NCI-H1694 (cell line): ENCODE measurements around the gene VPS37B.
A peak's percentile ranks its signal among the peaks of the same experiment; 100 is the strongest.
"Not testable (repeated sequence)": the region's sequence is repeated elsewhere in the genome, so short reads cannot be mapped to it uniquely, and the experiment has no call there.

Experiments
- DNase-seq: peaks from one replicate; lab custom pipeline; 2025; lab: John Stamatoyannopoulos, UW

Gene VPS37B

DNA sequence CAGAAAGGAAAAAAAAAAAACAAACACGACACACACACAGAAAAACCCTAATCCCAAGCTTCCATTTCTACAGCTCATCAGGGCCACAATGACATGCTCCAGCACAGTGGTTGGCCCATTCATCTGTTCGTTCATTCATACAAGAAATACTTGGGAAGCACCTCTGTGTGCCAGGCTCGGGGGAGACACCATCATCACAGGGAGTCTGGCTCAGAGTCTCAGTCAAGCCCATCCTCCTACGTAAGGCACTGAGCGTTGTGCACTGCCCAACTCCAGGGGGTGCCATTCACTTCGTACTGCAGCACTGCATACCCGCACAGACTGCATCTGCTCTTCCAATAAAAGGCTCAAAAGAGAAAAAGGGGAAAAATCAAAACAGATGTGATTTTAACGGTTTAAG is 15.3 kb downstream of the VPS37B start:
- peak; percentile 49 for DNase-seq

GRCh38 chr12:122880155-122880667 is 15.7 kb downstream of the VPS37B start:
- DNase-seq, result no peak

DNA sequence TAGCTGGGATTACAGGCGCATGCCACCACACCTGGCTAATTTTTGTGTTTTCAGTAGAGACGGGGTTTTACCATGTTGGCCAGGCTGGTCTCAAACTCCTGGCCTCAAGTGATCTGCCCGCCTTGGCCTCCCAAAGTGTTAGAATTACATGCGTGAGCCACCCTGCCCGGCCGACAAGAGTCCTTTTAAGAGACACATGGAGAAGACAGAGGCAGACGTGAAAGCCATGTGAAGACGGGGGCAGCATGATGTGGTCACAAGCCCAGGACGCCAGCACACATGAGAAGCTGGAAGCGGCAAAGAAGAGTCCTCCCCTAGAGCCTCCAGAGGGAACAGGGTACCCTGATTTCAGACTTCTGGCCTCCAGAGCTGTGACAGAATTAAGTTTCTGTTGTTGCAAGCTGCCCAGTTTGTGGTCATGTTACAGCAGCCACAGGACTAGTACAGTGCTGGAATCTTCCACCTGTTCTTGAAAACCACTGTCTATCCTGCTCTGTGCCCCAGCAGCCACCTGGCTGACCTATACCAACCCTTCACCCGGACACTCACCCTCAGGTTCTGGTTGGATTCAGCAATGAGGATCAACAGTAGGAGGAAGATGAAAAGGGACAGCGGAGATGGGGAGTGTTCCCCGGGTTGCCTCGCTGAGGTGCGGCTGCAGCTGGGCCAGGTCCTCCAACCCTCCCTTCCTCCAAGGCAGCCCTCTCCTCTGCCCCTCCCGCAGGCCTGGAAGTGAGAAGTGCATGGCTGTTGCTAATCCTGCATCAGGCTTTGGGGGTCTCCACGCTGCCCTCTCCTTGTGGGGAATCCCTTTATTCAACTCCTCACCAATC is 16.9 kb downstream of the VPS37B start:
- no peak for DNase-seq

DNA sequence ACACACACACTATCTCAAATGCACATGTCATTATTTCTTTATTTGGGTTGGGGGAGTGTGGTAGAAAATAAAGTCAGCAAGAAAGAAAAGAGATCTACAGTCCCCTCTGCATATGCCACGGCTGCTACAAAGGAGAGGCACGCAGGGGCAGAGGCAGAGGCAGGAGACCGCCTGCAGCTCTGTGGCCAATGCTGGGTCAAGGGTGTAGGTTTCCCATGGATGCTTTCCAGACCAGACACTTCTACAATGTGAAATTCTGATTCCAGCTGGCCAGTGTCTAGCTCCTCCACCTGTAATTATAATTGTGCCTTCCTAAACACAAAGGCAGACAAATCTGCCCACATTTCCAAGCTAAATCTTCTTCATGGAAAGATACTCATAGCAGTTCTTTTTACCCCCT is 19.2 kb downstream of the VPS37B start:
- DNase-seq, result no peak

- DNase-seq, result not testable (repeated sequence)
Observed at GRCh38 chr12:122876281-122876680, 19.6 kb downstream of the VPS37B start.

DNA sequence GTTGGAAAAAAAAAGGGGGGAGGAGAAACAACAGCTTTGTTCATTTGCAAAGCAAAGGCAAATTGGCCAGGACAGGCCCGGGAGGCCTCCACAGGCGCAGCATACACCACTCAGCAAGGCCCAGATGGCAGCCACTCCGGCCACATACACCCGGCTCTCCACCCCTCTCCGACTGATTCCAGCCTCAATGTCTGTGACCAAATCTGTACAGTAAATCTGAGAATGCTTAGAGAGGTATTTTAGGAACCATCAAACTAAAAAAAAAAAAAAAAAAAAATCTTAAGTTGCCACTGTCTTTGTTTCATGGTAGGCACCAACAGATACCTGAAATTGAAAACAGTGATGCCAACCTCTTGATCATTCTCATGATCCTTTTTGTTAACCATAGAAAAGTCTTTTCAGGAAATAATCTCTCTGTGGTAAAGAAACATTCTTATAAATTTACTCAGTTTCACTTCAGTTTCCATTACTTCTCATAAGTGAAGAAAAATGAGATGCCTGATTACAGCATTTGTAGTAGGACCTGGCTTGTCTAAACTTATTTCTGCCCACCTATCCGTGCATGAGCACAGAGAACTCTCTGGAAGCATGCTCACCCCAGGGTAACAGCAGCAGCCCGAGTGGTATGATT is 20.2 kb downstream of the VPS37B start:
- no peak for DNase-seq

GRCh38 chr12:122874081-122874480 is 21.8 kb downstream of the VPS37B start:
- no peak for DNase-seq

- DNase-seq, result no peak
Observed at GRCh38 chr12:122873540-122873939, 22.4 kb downstream of the VPS37B start.

DNA sequence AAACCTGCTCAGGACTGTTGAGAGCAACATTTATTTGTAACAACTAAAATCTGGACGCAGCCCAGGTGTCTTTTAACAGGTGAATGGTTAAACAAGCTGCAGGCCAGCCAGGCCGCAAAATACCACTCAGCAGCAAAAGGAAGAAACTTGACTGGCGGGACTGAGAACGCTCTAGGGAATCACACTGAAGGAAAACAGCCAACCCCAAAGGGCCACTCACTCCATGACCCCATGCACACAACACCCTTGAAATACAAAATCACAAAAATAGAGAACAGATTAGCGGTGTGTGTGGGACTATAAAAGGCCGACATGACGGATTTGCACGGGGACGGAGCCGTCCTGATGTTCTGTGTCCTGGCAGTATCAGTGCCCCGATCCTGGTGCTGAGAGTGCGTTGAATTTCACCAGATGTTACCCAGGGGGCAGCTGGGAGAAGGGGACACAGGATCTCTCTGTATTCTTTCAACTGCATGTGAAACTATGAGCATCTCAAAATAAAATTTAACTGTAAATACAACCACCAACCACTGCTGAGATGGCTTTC is 23.0 kb downstream of the VPS37B start:
- DNase-seq, result no peak

DNA sequence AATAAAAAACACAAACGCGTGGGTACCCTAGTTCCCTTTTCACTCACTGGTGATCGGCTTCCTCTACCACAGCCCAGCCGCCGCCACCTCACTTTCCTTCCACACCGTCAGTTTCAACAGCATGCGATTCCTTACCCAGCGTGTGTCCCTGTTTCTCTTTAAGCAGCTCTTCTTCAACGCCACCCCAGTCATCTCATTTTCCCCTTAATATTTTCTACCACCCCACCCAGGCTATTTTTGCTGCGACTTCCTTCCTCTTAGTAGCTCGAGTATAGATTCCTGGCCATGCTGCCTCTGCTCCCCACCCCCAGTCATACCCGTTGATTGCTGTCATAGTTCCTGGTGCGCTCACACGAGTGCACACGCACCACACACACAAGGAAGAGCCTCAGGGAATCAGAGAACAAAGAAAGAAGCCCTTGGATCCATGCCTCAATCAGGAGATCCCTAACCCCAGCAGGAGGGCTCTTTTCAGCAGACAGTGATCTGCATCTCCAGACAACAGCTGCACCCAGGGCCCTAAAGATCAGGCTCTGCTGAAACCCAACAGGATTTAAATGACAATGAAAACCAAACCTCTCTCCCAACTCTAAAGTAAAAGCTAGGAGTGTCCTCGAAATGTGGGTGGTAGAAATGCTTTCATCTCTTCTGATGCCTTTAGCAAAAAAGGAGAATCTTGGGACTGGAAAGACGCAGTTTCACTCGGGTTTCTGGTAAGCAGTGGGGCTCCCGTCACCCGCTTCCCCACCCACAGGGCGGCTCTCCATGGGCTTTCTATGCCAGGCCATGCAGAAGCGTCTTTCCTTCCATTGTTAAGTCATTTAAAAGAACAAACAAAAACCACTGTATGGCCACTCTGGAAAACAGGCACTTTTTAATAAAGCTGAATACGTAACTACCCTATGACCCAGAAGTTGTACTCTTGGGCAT is 23.8 kb downstream of the VPS37B start:
- DNase-seq, result no peak

GRCh38 chr12:122870867-122871664 is 24.9 kb downstream of the VPS37B start:
- DNase-seq, result no peak

DNA sequence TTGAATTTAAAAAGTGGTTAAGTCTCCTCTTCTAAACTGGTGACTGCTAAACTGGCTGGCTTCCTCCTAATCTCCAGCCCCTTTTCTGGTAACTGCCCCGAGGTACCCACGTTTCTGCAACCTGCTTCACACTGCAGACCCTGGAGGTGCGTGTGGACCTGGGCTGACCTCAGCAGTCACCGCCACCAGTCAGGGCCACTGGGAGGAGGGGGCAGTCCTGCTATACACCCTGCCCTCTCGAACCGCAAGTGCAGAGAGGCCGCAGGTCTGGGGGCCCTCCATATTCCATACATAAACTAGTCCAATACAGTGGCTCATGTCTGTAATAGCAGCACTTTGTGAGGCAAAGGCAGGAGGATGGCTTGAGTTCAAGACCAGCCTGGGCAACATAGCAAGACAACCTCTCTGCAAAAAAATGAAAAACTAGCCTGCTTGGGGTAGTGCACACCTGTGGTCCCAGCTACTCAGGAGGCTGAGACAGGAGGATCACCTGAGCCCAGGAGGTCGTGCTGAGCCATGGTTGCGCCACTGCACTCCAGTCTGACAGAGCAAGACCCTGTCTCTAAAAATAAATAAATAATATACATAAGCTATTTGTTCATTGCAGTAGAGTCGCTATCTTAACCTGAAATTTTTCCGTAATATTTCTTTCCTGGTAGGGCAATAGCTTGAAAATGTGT is 25.6 kb downstream of the VPS37B start:
- DNase-seq, result no peak

GRCh38 chr12:122869207-122869973 is 26.5 kb downstream of the VPS37B start:
- no peak for DNase-seq

GRCh38 chr12:122868471-122869177 is 27.3 kb downstream of the VPS37B start:
- DNase-seq, result no peak

DNA sequence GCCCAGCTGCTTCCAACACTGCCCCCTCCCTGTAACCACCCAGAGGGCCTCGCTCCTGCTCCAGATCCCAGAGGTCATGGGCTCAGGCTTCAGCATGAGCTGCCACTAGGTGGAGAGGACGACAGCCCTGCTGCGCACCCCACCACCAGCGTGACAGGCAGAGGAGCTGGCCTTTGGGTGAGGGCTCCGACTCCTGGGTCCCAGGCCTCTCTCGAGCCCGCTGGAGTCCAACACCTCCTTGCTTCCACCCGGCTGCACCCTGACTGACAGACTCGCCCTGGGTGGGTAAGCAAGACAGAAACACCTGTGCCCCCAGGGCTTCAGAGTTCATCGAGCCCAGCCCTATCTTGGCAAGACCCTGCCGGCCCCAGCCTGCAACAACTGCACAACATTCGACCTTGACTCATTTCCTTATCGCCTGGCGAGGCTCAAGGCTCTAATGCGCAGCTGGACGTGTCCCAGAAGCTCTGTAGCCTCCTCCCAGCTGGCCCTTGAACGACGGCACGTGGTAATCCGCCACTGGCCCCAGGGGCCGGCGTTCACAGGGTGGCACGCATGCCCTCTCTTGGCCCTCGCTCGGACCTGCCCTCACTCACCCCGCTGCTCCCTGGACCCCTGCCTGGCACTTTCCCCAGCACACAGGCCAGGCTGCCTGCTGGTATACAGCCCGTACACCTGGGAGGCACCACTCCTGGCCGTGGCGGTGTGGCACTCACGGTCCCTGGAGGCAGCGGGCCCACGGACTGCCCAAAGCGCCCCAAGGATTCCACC is 28.0 kb downstream of the VPS37B start:
- DNase-seq, result no peak

DNA sequence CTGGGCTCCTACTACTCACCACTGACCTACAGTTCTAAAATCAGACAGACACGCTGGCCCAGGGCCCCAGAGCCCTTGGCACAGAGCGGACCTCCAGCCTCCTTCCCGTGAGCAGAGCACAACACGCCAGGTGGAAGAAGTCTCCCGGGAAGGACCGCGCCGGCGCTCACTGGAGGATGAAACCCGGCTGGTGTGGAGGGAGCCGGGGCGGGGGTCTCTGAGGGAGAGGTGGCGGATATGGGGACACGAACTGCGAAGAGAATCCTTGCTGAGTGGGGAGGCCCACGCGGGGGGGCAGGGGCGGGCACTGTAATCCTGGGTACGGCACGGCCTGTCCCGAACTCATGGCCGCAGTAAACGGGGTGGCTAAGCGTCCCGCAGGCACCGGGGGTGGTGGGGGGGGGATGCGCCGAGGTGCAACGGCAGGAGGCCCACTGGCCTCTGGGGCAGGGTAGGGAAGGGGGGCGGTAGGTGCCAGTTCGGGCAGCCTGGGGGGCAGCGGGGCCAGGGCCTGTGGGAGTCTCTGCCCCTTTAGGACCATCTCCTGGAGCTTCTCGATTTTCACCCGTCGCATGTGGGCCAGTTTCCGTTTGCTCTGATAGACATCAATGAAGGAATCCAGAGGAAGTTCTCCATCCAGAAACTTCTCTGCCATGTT is 28.8 kb downstream of the VPS37B start:
- DNase-seq, result no peak

- no peak for DNase-seq
Observed at GRCh38 chr12:122866379-122866778, 29.5 kb downstream of the VPS37B start.
